SU-DHL-6 (cell line): Measurements from ENCODE around the gene ZNF516.

ENCODE experiments used
- H2AFZ ChIP-seq: fragments of 200-600 bp; sonication (generic); 2 replicates; pipeline ENCODE4 v1.6.1; 2014; ENCODE audit warnings: low read depth, mild to moderate bottlenecking, moderate library complexity, mixed read lengths, antibody characterized with exemption, low read length; ENCODE audit not compliant: severe bottlenecking
- H3F3A ChIP-seq: fragments of 200-600 bp; shearing (Covaris generic); 2 replicates; pipeline ENCODE4 v1.6.0; 2016; ENCODE audit warnings: antibody characterized with exemption, mild to moderate bottlenecking; ENCODE audit not compliant: insufficient read depth
- H3K27ac ChIP-seq: fragments of 200-600 bp; sonication (generic); 2 replicates; pipeline ENCODE4 v1.5.1; 2016; ENCODE audit warnings: low read depth, mild to moderate bottlenecking, low read length, moderate library complexity, mixed read lengths
- H3K27me3 ChIP-seq: fragments of 200-600 bp; sonication (generic), shearing (Covaris generic); 2 replicates; pipeline ENCODE4 v1.6.0; 2014; ENCODE audit warnings: mild to moderate bottlenecking, low read length
- H3K36me3 ChIP-seq: fragments of 200-600 bp; sonication (generic); 2 replicates; pipeline ENCODE4 v1.6.1; 2014; ENCODE audit warnings: mild to moderate bottlenecking, low read length, mixed read lengths
- H3K4me2 ChIP-seq: fragments of 300-600, 200-600 bp; shearing (Covaris generic), sonication (generic); 2 replicates; pipeline ENCODE4 v1.6.0; 2014; ENCODE audit warnings: low read length, low read depth, mild to moderate bottlenecking; ENCODE audit not compliant: poor library complexity, severe bottlenecking
- H3K4me3 ChIP-seq: fragments of 200-600 bp; sonication (generic); 2 replicates; pipeline ENCODE4 v1.5.1; 2014; ENCODE audit warnings: antibody characterized with exemption, low read length, mild to moderate bottlenecking, mixed read lengths; ENCODE audit not compliant: insufficient read depth, poor library complexity, severe bottlenecking
- H3K79me2 ChIP-seq: fragments of 200-600 bp; sonication (generic); 2 replicates; pipeline ENCODE4 v1.6.1; 2014; ENCODE audit warnings: mild to moderate bottlenecking, low read length, moderate library complexity; ENCODE audit not compliant: insufficient read depth
- H3K9ac ChIP-seq: fragments of 200-600 bp; sonication (generic); 2 replicates; pipeline ENCODE4 v1.7.0; 2014; ENCODE audit warnings: mild to moderate bottlenecking, low read length
- H3K9me2 ChIP-seq: fragments of 200-600 bp; sonication (generic); replicated peaks from 2 replicates; pipeline ENCODE4 v1.6.1; 2014; ENCODE audit warnings: low read length; ENCODE audit not compliant: insufficient read depth
- H3K9me3 ChIP-seq: fragments of 200-600 bp; sonication (generic); 2 replicates; pipeline ENCODE4 v1.6.1; 2014; ENCODE audit warnings: low read length, mixed read lengths; ENCODE audit not compliant: insufficient read depth
- H4K20me1 ChIP-seq: fragments of 200-600 bp; sonication (generic); 2 replicates; pipeline ENCODE4 v1.6.1; 2014; ENCODE audit warnings: low read depth, mild to moderate bottlenecking, antibody characterized with exemption, low read length, moderate library complexity, mixed read lengths
- EZH2phosphoT487 ChIP-seq: fragments of 200-600 bp; sonication (generic), shearing (Covaris generic); conservative IDR thresholded peaks from 2 replicates; pipeline ENCODE4 v1.6.1; 2018; ENCODE audit warnings: mild to moderate bottlenecking, antibody characterized with exemption, low read length, moderate library complexity, mixed read lengths
- TF ChIP-seq, protein P1 (sequence below): fragments of 200-600 bp; sonication (generic); IDR thresholded peaks from one replicate; pipeline ENCODE4 v1.5.1; 2017; ENCODE audit warnings: antibody characterized with exemption, mild to moderate bottlenecking, low read length, moderate library complexity; ENCODE audit not compliant: insufficient read depth, poor library complexity, severe bottlenecking

Gene ZNF516

DNA sequence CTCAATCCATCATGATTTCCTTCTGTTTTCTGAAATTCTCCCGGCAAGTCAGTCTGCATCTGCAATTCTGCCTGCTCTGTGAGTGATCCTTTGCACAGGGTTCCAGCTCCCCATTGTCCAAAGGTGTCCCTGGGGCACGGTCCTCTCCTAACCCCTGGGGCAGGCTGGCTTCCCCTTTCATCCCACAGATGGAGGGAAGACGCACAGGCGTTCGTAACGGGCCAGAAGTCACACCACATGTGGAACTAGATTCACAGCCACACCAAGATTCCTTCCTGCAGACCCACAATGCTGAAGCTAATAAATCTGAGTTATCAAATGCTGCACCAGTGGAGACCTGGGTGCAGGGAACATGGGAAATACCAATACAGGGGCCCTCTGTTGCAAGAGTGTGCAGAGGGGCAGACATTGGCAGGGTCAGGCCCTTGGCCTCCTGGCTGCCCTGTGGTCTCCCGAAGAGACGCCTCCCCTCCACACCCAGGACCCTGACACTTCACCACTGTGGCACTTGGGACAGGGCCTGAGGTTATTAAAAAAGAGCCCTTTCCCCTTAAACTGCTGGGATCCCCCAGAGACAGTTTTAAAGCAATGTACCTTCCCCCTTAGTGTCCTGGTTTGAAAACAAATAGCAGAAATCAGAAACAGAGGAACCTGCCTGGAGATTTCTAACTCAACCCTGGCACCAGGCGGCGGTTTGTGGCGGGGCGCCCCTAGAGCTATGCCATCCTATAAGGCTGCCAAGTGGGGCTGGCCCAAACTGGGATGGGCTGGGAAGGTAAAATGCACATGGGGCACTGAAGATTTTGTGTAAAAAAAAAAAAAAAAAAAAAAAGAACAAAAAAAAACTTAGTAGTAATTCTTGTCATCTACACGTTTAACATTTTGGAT, 15.4 kb downstream of the ZNF516 start:
- no peak overlapping the region for H3K4me3 ChIP-seq
- no peak overlapping the region for H2AFZ ChIP-seq
- no peaks in the 10 kb centered on the region for H3K36me3 ChIP-seq
- no peaks in the 10 kb centered on the region for H3K27me3 ChIP-seq
- H3K9me2 ChIP-seq, result no peaks in the 10 kb centered on the region
- H3F3A ChIP-seq, result no peaks in the 10 kb centered on the region; the same call in 1 of the 2 replicates
- peaks cover 36% of the 10 kb centered on the region for H4K20me1 ChIP-seq
- no peaks in the 10 kb centered on the region for H3K9me3 ChIP-seq
- H3K9ac ChIP-seq, result no peak overlapping the region
- H3K4me2 ChIP-seq, result no peak overlapping the region
- TF ChIP-seq, protein P1, sequence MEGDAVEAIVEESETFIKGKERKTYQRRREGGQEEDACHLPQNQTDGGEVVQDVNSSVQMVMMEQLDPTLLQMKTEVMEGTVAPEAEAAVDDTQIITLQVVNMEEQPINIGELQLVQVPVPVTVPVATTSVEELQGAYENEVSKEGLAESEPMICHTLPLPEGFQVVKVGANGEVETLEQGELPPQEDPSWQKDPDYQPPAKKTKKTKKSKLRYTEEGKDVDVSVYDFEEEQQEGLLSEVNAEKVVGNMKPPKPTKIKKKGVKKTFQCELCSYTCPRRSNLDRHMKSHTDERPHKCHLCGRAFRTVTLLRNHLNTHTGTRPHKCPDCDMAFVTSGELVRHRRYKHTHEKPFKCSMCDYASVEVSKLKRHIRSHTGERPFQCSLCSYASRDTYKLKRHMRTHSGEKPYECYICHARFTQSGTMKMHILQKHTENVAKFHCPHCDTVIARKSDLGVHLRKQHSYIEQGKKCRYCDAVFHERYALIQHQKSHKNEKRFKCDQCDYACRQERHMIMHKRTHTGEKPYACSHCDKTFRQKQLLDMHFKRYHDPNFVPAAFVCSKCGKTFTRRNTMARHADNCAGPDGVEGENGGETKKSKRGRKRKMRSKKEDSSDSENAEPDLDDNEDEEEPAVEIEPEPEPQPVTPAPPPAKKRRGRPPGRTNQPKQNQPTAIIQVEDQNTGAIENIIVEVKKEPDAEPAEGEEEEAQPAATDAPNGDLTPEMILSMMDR, result no peak
- no peak for TF ChIP-seq EZH2phosphoT487
- H3K79me2 ChIP-seq, result peaks cover 94% of the 10 kb centered on the region
- H3K27ac ChIP-seq, result no peak overlapping the region

GRCh38 chr18:76476665-76477561, 18.1 kb downstream of the ZNF516 start:
- TF ChIP-seq, protein P1, result no peak
- no peak for TF ChIP-seq EZH2phosphoT487
- H3K9ac ChIP-seq, result no peak overlapping the region
- no peak overlapping the region for H2AFZ ChIP-seq
- H3K9me2 ChIP-seq, result no peaks in the 10 kb centered on the region
- H3K27ac ChIP-seq, result no peak overlapping the region
- peaks cover 90% of the 10 kb centered on the region for H3K79me2 ChIP-seq
- peaks cover 39% of the 10 kb centered on the region for H4K20me1 ChIP-seq
- no peaks in the 10 kb centered on the region for H3K27me3 ChIP-seq
- H3K4me3 ChIP-seq, result no peak overlapping the region
- H3K36me3 ChIP-seq, result 0 out of 2 replicates have a peak, but pooled peaks cover 3% of the 10 kb centered on the region
- no peak overlapping the region for H3K4me2 ChIP-seq
- no peaks in the 10 kb centered on the region for H3K9me3 ChIP-seq
- H3F3A ChIP-seq, result no peaks in the 10 kb centered on the region

DNA sequence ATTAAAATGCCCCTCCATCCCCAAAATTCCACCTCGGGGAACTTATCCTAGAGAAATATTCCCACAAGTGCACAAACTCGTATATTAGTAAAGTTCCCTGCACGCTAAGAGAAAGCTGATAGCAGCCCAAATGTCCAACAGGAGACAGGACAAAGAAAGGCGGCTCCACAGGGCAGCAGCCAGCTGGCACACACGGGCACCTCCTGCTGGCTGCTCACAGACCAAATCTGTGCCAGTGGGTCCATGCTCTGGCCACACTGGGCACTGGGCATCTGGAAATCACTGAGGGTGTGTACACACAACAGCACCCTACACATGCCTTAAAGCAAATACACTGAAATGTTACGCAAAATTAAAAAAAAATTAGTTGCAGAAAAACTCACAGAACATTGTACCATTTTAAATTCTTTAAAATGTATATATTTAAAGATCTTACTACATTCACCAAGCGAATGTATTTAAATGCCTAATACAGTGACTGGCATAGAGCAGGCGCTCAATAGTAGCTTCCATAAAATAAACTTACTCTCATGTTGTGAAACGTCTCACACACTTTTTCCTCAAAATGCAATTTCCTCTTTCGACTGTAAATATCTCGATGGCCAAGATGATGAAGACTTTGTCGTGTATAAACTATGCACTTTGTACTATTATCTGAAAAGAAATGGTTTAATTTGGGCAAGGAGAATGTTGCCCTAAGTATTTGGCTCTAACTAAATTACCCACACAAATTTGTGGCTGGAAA, 19.4 kb downstream of the ZNF516 start:
- H3K27ac ChIP-seq, result no peak overlapping the region
- peaks cover 40% of the 10 kb centered on the region for H4K20me1 ChIP-seq
- H3F3A ChIP-seq, result no peaks in the 10 kb centered on the region
- H2AFZ ChIP-seq, result no peak overlapping the region
- H3K9me3 ChIP-seq, result no peaks in the 10 kb centered on the region
- H3K9me2 ChIP-seq, result no peaks in the 10 kb centered on the region
- no peak overlapping the region for H3K4me3 ChIP-seq
- no peak for TF ChIP-seq EZH2phosphoT487
- TF ChIP-seq, protein P1, result no peak
- H3K4me2 ChIP-seq, result no peak overlapping the region
- H3K9ac ChIP-seq, result no peak overlapping the region
- peaks cover 90% of the 10 kb centered on the region for H3K79me2 ChIP-seq
- H3K27me3 ChIP-seq, result no peaks in the 10 kb centered on the region
- H3K36me3 ChIP-seq, result 0 out of 2 replicates have a peak, but pooled peaks cover 3% of the 10 kb centered on the region
